HG03521 (cell line): ENCODE results near the gene ATP9B.
"Not testable (repeated sequence)": the region's sequence is repeated elsewhere in the genome, so short reads cannot be mapped to it uniquely, and the experiment has no call there.

Experiments used
- ATAC-seq: cut with Tn5 transposase; IDR thresholded peaks from one replicate; pipeline ENCODE4 v1.9.1; 2021; ENCODE audit warnings: mild to moderate bottlenecking, moderate library complexity; ENCODE audit not compliant: unreplicated experiment

ATP9B gene

DNA sequence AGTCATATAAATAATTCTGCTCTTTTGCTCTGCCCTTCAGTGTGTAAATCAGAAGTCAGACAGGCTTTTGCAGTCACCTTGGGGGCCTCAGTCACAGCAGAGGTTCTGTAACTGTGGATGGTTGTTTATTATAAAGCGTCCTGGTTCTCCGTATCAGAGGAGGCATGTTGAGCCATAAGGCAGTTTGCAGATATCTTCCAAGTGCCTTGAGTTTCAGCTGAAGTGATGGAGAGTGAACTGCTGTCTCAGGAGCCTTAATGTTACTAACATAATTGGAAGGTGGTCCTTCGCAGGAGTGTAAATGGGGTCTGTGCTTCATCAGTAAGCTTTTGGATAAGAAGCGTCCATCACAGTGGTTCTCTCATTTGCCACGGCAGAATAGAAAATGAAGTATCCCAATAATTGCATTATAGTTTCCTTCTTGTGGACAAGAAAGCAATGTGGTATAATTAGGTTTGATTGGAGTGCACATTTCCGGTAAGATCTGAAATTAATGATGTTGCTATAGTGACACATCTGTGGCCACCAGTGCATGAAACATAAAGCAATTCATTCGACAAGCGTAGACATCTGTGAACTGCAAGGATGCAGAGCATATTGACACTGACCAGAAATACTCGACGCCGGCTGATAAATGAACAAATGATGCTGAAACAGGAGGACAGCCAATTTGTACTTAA lies 214.1 kb downstream of the ATP9B start:
- ATAC-seq, result no peak

DNA sequence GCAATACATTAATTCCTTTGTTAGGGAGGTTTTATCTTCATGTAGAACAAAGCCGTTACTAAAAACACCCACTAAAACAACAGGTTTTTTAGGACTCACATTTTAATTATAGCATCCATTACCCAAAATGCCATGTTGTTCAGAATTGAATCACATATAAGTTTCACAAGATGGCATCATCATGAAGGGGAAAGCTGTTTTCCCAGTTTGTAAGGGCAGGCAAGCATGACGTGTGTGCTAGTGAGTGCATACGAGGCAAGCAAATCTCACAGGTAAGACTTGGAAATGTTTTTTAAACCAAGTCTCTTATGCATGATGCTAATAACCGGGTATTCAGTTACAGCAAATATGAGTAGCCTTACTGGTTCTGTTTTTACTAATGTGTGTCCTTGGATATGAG lies 214.7 kb downstream of the ATP9B start:
- ATAC-seq, result no peak

GRCh38 chr18:79285191-79285590 lies 216.0 kb downstream of the ATP9B start:
- ATAC-seq, result not testable (repeated sequence)

DNA sequence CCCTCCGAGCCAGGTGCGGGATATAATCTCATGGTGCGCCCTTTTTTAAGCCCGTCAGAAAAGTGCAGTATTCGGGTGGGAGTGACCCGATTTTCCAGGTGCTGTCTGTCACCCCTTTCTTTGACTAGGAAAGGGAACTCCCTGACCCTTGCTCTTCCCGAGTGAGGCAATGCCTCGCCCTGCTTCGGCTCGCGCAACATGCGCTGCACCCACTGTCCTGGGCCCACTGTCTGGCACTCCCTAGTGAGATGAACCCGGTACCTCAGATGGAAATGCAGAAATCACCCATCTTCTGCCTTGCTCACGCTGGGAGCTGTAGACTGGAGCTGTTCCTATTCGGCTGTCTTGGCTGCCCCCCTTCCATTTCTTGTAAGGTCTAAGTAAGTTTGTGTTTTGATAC lies 221.2 kb downstream of the ATP9B start:
- ATAC-seq, result not testable (repeated sequence)

- no peak for ATAC-seq
Observed at GRCh38 chr18:79290876-79291275, 221.7 kb downstream of the ATP9B start.

DNA sequence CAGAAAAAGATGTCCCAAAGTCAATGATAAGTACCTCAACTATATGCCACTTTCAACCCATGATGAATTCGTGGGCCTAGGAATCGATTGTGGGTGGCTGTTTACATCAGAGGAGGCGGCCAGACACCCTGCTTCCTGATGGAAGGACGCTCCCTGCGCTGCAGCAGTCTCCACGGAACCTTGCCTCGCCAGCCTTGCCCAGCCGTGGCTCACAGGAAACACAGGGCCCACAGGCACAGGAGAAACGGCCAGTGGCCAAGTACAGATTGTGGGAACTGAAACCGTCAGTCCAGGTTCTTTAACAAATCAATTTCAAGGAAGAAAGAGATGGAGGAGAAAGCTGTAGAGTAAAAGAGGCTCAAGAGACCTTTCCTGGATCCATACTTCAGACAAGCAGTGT lies 225.0 kb downstream of the ATP9B start:
- no peak for ATAC-seq

DNA sequence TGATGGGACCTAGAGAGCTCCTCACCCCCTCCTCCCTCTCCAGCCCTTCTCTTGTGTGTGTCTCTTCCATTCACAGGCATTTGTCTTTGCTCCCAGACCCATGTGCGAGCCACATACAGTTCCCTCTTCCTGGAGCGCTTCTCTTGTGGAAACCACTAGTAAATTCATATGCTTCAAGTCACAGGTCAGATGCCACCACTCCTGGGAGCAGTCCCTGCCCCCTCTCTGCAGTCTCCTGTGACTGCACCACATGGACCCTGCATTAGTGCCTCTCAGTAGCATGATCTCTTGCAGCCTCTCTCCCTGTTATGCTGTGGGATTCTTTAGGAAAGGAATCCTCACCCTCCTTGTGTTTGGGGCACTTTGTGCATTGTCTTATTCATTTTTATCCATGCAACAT lies 230.1 kb downstream of the ATP9B start:
- no peak for ATAC-seq

GRCh38 chr18:79299711-79300110 lies 230.5 kb downstream of the ATP9B start:
- no peak for ATAC-seq

- ATAC-seq, result no peak
Observed at GRCh38 chr18:79300413-79300812, 231.2 kb downstream of the ATP9B start.

- ATAC-seq, result no peak
Observed at GRCh38 chr18:79302120-79302519, 232.9 kb downstream of the ATP9B start.

- ATAC-seq, result no peak
Observed at GRCh38 chr18:79305911-79306310, 236.7 kb downstream of the ATP9B start.

DNA sequence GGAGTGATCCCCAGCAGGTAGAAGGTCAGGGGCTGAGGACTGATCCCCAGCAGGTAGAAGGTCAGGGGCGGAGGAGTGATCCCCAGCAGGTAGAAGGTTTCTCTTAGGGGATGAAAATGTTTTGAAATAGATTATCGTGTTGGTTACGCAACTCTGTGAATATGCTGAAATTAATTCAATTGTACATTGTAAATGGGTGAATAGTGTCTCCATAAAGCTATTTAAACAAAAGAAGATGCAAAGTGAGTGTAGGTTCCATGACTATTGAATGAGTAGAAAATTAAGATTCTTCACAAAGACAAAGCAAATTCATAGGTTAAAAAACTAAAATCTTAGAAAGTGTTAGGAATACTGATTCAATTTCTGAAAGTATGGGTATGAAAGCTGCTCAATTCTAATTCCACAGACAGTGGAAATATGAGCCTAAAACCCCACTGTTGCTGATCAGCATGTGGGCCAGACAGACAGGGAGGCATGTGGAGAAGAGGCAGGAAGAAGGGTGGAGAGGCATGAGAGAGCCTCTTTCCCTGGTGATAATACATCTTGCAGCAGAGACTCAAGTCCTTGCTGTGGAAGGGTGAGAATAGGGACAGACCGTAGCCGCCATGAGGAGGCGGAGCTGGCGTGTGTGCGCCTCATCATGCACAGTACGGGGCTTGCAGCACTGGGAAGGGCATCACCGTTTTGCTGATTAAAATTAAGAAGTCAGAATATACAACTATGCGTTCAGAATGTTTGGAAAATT lies 240.6 kb downstream of the ATP9B start:
- ATAC-seq, result no peak

- no peak for ATAC-seq
Observed at GRCh38 chr18:79314838-79315388, 245.7 kb downstream of the ATP9B start.

- no peak for ATAC-seq
Observed at GRCh38 chr18:79315596-79315995, 246.4 kb downstream of the ATP9B start.

DNA sequence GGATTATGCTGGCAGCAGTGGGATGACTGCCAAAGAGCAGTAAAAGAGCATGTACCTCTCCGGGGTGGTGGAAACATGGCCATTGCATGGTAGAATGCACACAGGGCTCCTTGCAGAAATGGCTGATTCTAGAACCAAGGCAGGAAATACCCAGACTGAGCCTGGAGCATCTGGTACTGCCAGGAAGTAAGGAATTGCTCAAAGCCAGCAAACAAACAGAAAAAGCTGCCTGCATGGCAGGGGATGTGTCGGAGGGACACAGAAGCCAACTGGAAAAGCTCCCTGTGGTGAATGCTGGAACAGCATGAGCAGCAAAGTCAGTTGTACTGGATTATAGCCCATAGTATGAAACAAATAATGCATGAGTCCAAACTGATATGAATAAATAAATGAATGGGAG lies 248.5 kb downstream of the ATP9B start:
- no peak for ATAC-seq

- no peak for ATAC-seq
Observed at GRCh38 chr18:79318142-79318673, 249.0 kb downstream of the ATP9B start.

GRCh38 chr18:79320216-79320850 lies 251.1 kb downstream of the ATP9B start:
- no peak for ATAC-seq

GRCh38 chr18:79321625-79322405 lies 252.6 kb downstream of the ATP9B start:
- ATAC-seq, result no peak

DNA sequence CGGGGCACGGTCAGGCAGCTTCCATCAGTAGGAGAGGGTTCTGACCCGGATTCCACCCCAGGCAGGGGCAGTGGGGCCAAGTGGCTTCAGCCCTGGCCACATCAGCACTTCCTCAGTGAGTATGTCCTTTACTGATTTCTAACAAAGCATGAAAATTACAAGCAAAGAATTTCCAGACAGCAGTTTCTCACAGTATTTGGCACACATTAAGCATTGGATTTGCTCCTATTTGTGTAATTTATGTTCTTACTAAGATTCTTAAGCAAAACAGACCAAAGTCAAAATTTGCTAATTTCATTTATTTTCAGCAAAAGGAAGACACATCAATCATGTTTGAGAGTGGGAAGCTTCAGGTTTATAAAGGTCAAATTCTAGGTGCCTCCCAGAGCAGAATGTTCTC lies 253.2 kb downstream of the ATP9B start:
- ATAC-seq, result no peak

DNA sequence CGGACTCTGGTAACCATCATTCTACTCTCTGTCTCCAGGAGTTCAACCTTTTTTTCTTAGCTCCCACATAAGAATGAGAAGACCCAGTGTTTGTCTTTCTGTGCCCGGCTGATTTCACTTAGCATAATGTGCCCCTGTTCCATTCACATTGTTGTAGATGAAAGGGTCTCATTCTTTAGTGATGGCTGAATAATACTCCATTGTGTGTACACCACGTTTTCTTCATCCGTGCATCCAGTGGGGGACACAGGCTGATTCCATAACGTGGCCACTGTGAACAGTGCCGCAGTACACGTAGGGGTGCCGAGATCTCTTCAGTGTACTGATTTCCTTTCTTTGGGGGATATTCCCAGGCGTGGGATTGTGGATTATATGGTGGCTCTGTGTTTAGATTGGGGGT lies 254.3 kb downstream of the ATP9B start:
- ATAC-seq, result no peak
